ENCODE data around the gene PZP.

PZP gene

GRCh38 chr12:9124383-9125031, 83.7 kb downstream of the PZP start:
- no peak for TF ChIP-seq ZNF274 (IDR thresholded peaks at IDR 0.05; ENCODE audit: low read depth, low read length)
- no peak overlapping the region for H3K4me3 ChIP-seq (ENCODE audit: low read length)

DNA sequence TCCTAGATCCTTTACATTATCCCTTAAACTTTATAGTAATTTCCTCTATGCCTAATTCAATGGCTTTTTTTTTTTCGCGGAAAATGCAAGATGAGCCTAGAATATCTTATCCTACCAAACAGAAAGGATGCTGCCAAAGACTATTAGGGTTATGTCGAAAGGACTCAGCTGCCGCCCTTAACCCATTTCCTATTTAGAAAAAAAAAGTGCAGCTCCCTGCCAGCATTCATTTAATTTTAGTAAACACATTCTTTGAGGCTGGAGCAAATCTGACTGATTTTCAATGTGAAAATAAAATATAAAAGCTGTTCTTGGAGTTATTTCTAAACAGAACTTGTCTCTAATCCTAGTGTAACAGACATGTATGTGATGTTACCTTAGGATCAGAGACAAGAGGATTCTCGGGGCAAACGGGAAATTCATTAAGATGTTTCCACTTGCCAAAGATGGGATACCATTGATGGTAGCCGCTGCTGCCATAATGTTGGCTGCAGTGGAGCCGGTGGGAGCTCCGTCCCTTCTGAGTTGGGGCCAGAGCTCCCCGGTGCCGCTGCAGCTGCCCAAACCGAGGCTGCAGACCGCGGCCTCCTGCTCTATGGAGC, 84.3 kb downstream of the PZP start:
- no peak for TF ChIP-seq ZNF274 (IDR thresholded peaks at IDR 0.05; ENCODE audit: low read depth, low read length)
- H3K4me3 ChIP-seq (ENCODE audit: low read length) = no peak overlapping the region

DNA sequence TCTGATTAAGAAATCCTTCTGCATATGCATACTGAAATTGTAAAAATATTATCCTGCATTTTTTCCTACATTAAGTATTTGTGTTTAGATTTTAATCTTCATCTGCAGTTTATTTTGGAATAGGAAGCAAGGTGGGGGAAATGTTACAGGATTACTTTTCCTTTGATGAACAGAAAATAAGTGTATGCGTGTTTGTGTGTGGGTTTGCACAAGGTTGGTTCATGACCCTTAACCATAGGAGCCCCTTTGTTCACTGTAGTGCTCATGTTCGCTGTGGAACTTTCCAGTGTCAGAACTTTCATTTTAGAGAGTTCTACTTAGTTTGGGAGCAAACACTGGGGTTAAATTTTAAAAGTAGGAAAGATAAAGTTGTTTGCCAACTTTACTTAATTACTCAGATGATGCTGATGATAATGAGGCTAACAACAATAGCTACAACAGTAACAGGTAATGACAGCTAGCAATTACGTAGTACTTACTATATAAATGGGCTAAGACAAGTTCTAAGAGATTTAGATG, 86.0 kb downstream of the PZP start:
- no peak for TF ChIP-seq ZNF274 (IDR thresholded peaks at IDR 0.05; ENCODE audit: low read depth, low read length)

DNA sequence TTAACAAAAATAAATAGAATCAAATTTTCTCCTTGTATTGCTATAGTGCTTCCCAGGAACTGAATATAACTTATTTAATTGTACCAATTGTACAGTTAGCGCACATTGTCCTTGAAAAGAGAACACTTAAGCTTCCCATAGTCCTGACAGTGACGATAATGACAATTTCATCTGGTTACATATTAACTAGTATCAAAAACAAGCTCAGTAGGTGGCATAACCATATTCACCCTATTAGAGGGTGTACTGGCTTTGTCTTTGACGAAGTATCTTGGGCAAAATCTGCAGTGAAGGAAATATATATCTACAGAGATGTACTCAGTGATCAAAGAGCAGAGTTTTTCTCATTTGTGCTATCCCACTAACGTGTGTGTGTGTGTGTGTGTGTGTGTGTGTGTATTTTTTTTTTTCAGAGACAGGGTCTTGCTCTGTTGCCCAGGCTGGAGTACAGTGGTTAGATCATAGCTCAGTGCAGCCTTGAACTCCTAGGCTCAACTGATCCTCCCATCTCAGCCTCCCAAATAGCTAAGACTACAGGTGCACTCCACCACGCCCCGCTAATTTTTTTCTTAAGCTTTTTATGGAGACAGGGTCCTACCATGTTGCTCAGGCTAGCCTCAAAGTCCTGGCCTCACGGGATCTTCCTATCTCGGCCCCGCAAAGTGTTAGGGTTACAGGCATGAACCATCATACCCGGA, 87.6 kb downstream of the PZP start:
- no peak for TF ChIP-seq ZNF274 (IDR thresholded peaks at IDR 0.05; ENCODE audit: low read depth, low read length)
- H3K4me3 ChIP-seq (ENCODE audit: low read length) = no peak overlapping the region

More for the DNA sequence above, 86.0 kb downstream of the PZP start:
- H3K4me3 ChIP-seq (ENCODE audit: low read length) = no peak overlapping the region

DNA sequence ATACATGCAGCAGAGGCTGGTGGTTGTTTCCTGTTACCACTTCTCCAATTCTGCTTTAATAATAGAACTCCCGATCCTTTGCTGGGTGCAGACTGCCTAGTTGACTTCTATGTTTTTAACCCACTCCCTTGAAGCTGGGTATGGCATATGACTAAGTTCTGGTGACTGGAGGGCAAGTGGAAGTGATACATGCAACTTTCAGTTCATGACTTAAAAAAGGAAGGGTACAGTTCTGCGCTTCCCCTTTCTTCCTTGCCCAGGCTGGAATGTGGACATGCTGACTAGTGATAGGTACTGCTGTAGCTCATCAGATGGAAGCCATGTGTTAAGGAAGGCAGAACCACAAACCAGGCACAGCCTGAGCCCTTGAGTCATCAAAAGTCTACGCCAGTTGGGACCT, 90.0 kb downstream of the PZP start:
- no peak overlapping the region for H3K4me3 ChIP-seq (ENCODE audit: low read length)
- TF ChIP-seq ZNF274 (IDR thresholded peaks at IDR 0.05; ENCODE audit: low read depth, low read length) = no peak

DNA sequence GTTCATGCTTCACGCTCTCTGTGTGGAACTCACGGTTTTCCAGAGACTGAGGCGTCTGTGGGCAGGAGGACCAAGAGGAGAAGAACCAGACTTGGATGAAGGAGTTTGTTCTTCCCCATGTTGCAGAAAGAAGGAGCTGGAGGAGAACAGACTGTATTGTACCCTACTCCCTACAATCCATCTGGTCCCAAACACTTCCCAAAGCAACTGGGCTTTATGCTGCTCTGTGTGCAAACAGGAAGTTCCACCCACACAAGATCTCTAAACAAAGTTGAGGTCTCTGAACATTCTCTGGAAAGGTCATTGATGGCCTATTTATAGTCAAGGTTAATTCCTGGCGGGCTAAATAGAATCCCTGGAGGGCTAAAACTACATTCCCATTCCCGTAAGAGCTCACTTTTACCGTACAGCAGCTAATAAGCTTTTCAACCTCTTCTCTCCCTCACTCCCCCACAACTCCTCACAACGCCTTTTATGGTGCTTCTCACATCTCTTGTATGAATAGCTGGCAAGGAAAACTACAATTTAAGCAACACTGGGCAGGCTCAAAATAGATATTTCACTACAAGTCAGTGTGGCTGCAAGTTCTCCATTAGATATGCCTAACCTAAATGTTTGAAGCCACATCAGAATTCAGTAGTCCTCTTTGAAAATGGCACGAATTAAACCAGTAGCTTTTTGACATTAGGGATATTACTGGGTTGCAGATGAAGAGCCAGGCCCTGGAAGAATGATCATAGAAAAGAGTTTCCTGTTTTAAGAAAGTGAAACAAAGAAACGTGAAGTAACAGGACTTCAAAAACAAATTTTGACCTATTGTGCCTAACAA, 92.2 kb downstream of the PZP start, which contains the start of gene A2M:
TSS of gene A2M (minus strand) at position 189 of the 829 bp plus-strand sequence. CDS start at position 119, 70 bp downstream.
- TF ChIP-seq ZNF274 (IDR thresholded peaks at IDR 0.05; ENCODE audit: low read depth, low read length) = no peak
- no peak within 1 kb of the TSS for H3K4me3 ChIP-seq (ENCODE audit: low read length)

GRCh38 chr12:9114946-9115345, 93.2 kb downstream of the PZP start:
- no peak overlapping the region for H3K4me3 ChIP-seq (ENCODE audit: low read length)
- no peak for TF ChIP-seq ZNF274 (IDR thresholded peaks at IDR 0.05; ENCODE audit: low read depth, low read length)

GRCh38 chr12:9113987-9114309, 94.2 kb downstream of the PZP start:
- H3K4me3 ChIP-seq (ENCODE audit: low read length) = no peak overlapping the region
- TF ChIP-seq ZNF274 (IDR thresholded peaks at IDR 0.05; ENCODE audit: low read depth, low read length) = no peak

- no peak for TF ChIP-seq ZNF274 (IDR thresholded peaks at IDR 0.05; ENCODE audit: low read depth, low read length)
- H3K4me3 ChIP-seq (ENCODE audit: low read length) = no peak overlapping the region
Measured at GRCh38 chr12:9113296-9113986, 94.8 kb downstream of the PZP start.

DNA sequence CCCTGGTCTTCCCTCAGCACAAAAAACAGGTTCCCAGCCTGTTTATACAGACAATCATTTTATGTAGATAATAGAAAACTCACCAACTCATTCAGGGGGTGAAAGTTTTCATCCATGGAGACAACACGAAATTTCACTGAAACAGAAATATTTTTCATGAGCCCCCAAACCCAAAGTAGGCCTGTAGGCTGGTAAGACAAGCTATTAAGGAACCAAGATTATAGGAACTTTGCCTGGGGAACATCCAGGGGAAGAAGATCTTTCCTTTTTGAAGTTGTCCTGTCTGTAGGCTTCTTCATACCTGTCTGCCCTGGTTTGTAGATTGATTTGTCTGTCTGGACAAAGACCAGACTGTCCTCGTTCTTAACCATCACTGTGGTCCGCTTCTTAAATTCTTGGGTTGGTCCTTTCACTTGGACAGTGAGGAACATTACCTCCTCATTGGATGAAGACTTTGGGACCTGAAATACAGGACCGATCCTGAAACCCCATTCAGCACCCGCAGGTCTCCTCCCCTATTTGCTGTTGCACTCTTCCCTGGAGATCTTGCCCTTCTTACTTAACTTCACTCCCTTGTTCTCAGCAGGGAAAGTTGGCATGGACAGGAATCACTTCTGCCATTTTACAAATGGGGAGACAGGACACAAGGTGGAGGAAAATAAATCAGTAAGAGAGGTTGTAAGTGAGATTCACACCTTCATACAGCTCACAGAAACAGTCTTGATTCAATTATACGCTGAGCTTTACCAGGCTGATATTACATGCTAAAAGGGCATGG, 95.9 kb downstream of the PZP start:
- H3K4me3 ChIP-seq (ENCODE audit: low read length) = no peak overlapping the region

DNA sequence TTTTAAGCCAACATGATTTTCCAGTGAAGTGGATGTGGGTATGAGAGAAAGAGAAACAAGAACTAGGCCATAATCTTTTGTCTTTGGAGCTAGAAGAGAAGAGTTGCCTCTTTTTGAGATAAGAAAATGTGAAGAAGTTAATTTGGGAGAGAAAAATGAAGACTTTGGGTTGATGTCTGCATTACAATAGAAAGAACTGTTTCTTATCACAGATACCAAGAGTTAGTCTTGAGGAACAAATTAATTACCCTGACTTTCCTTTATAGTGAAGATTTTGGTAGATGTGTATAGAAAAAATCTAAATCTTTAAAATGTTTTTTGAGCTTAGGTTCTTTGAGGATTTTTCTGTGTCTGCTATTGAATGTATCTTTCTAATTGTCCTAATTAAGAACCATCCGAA, 96.7 kb downstream of the PZP start:
- H3K4me3 ChIP-seq (ENCODE audit: low read length) = no peak overlapping the region
- TF ChIP-seq ZNF274 (IDR thresholded peaks at IDR 0.05; ENCODE audit: low read depth, low read length) = no peak

More for the DNA sequence above, 95.9 kb downstream of the PZP start:
- no peak for TF ChIP-seq ZNF274 (IDR thresholded peaks at IDR 0.05; ENCODE audit: low read depth, low read length)

GRCh38 chr12:9109737-9110491, 98.3 kb downstream of the PZP start:
- no peak for TF ChIP-seq ZNF274 (IDR thresholded peaks at IDR 0.05; ENCODE audit: low read depth, low read length)
- no peak overlapping the region for H3K4me3 ChIP-seq (ENCODE audit: low read length)
